GM20000 (cell line): Measurements from ENCODE around the gene FER1L5.

Source experiments
- DNase-seq: peaks from one replicate; pipeline ENCODE4 v3.0.0; 2012; ENCODE audit warnings: low spot score
- CTCF ChIP-seq: IDR thresholded peaks from 2 replicates; pipeline ENCODE4 v1.5.1; 2012; ENCODE audit warnings: mild to moderate bottlenecking, control low read depth; ENCODE audit errors: extremely low read depth, missing control alignments

FER1L5 gene

DNA sequence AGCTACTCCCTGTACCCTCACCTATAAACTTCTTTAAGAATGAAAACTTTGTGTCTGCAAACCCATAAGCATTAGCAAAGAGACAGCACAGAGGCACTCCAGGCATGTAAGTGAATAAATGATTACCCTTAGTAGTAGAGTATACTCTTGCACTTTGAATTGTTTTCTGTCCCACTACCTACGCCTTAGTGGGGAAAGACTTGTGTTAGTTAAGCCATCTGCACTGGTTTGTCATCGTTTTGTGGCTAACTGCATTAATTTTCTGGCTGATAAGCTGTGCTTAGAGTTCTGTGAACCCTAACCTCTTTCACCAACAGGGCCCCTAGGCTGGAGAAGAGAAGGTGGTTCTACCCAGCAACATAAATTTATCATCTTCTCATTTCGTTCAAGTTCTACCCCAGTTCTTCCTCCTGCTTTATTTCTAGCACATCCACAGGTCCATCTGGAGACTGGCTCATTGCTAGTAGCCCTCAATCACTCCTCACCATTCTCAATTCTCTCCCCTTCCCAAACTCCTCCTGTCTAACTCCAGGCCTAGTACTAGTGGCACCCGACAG, 96.6 kb downstream of the FER1L5 start:
- no peak for DNase-seq
- TF ChIP-seq CTCF = no peak

DNA sequence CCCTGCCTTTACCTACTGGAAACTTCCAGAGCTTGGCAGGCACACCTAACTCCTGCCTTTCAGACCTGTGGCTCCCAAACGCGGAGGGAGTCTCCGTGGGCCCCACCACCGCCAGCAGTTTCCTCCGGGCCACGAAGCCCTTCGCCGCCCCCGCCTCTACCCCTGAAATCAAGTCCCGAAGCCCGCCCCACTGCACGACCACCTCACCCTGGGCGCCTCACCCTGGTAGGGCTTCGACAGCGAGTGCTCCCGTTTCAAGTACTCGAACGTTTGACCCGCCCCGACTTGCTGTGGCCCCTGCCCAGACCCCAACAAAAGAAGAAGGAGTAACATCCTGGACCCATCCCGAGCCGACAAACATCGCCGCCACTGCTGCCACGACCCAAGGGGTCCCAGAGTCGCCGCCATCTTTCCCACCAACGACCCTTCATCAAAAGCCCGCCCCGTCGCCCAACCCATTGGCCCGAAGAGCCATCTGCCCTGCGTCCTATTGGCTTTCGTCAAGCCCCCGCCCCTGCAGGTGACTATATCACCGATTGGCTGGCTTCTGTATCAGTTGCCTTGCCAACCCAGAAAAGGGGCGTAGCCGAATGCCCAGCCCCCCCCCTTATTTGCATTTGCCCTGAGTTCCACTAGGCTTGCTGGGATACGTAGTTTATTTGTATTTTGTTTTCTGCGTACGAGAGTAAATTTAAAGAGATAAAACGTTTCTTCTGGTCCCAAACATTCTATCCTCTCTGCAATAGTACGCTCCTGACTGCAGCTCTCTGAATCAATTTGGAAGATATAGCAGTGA, 97.3 kb downstream of the FER1L5 start, which contains the start of gene LMAN2L:
Gene LMAN2L, minus strand, starts transcription at position 432 of the 796 bp plus-strand sequence. Its CDS starts 24 bp downstream, at position 408.
- peak; percentile 91 for DNase-seq
- no peak for TF ChIP-seq CTCF

GRCh38 chr2:96747061-96747617, 104.6 kb downstream of the FER1L5 start:
- no peak for TF ChIP-seq CTCF
- DNase-seq = no peak

- no peak for TF ChIP-seq CTCF
- DNase-seq = no peak
Observed at GRCh38 chr2:96751800-96752199, 109.2 kb downstream of the FER1L5 start.

DNA sequence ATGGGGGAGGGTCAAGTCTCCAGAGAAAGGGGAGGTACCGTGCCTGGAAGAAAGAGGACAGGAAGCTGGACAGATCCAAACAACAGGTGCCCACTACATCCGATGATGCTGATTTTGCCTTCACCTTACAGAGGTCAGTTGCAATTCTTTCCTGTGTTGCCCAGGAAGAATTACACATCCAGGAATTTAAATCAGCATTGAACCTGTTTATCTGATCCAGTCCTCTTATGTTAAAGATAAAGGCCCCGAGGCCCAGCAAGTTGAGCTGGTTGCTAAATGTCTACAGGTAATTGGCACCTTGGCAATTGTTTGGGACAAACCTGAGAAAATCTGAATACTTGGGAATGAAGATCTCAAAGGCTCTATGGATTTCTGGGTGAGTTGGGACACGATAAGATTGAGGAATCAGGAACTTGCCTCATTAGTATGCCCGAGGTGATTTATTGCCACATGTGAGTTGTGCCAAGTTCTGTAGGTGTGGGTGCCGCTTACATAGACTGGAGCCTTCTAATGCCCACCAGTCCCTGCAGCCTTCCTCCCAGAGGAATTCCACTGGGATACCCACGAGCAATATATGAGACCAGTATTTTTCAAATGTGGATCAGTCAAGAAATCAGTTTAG, 111.2 kb downstream of the FER1L5 start:
- no peak for DNase-seq
- no peak for TF ChIP-seq CTCF

DNA sequence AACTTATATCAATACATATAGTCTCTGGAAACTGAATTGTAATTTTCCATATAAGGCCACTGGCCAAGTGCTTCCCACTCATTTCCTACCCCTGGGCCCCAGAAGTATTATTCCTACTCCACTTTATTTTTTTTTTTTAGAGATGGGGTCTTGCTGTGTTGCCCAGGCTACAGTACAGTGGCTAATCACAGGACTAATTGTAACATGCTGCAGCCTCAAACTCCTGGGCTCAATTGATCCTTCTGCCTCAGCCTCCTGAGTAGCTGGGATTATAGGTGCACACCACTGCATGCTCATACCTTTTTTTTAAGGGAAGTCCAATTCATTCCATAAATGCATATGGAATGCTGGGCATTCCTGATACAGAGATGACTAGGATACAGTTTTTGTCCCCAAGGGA, 111.8 kb downstream of the FER1L5 start:
- no peak for DNase-seq
- no peak for TF ChIP-seq CTCF
